ENCODE data around the gene SIGLEC15. TPM values are rescaled to one million over a fixed set of nuclear protein-coding genes. Genes with fewer than 3 reads are reported as not detected.
"Not testable (repeated sequence)": the region's sequence is repeated elsewhere in the genome, so short reads cannot be mapped to it uniquely, and the experiment has no call there.

The SIGLEC15 gene
- total and polyA plus RNA-seq, 2 donors (not counting 1 experiment from before 2014, with no cell fraction given) = 0.19 to 1.5 TPM

GRCh38 chr18:45844938-45845337 lies 19.5 kb downstream of the SIGLEC15 start:
- Histone ChIP-seq H3K27me3 (ENCODE audit: control insufficient read depth, insufficient read depth, low read length) (no peaks in the 10 kb centered on the region), H3K27ac (ENCODE audit: insufficient read depth, low read length) (no peak overlapping the region), H3K79me2 (ENCODE audit: control insufficient read depth, insufficient read depth, low read length) (no peaks in the 10 kb centered on the region), H3K9ac (ENCODE audit: insufficient read depth, low read length) (no peak overlapping the region), H3K4me3 (replicated peaks in 1 of 4; ENCODE audit: control extremely low read depth in 1 of 4, insufficient read depth in 1 of 4, low read depth in 3 of 4, low read length in 4 of 4) (no peak overlapping the region), H3K9me3 (ENCODE audit: control insufficient read depth, insufficient read depth, low read depth, low read length) (no peaks in the 10 kb centered on the region), H3K36me3 (ENCODE audit: control insufficient read depth, insufficient read depth, low read length) (peaks cover 8% of the 10 kb centered on the region), H3K4me2 (ENCODE audit: extremely low read depth, insufficient read depth, low read length) (no peak overlapping the region), H4K20me1 (ENCODE audit: control insufficient read depth, extremely low read depth, insufficient read depth, low read length) (no peaks in the 10 kb centered on the region), H2AFZ (ENCODE audit: low read length) (no peak overlapping the region), H3K4me1 (ENCODE audit: control insufficient read depth, extremely low read depth, insufficient read depth, low read length) (no peaks in the 10 kb centered on the region)
- DNase-seq (ENCODE audit: low read depth in 2 of 2) = no peak
- TF ChIP-seq EZH2 (IDR thresholded peaks at IDR 0.05; ENCODE audit: low read length, missing control alignments) = no peak
- TF ChIP-seq, protein P1, sequence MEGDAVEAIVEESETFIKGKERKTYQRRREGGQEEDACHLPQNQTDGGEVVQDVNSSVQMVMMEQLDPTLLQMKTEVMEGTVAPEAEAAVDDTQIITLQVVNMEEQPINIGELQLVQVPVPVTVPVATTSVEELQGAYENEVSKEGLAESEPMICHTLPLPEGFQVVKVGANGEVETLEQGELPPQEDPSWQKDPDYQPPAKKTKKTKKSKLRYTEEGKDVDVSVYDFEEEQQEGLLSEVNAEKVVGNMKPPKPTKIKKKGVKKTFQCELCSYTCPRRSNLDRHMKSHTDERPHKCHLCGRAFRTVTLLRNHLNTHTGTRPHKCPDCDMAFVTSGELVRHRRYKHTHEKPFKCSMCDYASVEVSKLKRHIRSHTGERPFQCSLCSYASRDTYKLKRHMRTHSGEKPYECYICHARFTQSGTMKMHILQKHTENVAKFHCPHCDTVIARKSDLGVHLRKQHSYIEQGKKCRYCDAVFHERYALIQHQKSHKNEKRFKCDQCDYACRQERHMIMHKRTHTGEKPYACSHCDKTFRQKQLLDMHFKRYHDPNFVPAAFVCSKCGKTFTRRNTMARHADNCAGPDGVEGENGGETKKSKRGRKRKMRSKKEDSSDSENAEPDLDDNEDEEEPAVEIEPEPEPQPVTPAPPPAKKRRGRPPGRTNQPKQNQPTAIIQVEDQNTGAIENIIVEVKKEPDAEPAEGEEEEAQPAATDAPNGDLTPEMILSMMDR (conservative IDR thresholded peaks at IDR 0.05 in 1 of 2, IDR thresholded peaks at IDR 0.05 in 1 of 2; ENCODE audit: low read depth in 1 of 2, low read length in 2 of 2) = no peak

- Histone ChIP-seq H4K20me1 (ENCODE audit: control insufficient read depth, extremely low read depth, insufficient read depth, low read length) (no peaks in the 10 kb centered on the region), H3K27me3 (ENCODE audit: control insufficient read depth, insufficient read depth, low read length) (no peaks in the 10 kb centered on the region), H3K4me1 (ENCODE audit: control insufficient read depth, extremely low read depth, insufficient read depth, low read length) (no peaks in the 10 kb centered on the region), H3K9me3 (ENCODE audit: control insufficient read depth, insufficient read depth, low read depth, low read length) (no peaks in the 10 kb centered on the region), H3K9ac (ENCODE audit: insufficient read depth, low read length) (no peak overlapping the region), H3K4me2 (ENCODE audit: extremely low read depth, insufficient read depth, low read length) (no peak overlapping the region), H3K79me2 (ENCODE audit: control insufficient read depth, insufficient read depth, low read length) (no peaks in the 10 kb centered on the region), H3K36me3 (ENCODE audit: control insufficient read depth, insufficient read depth, low read length) (peaks cover 10% of the 10 kb centered on the region), H2AFZ (ENCODE audit: low read length) (no peak overlapping the region), H3K27ac (ENCODE audit: insufficient read depth, low read length) (no peak overlapping the region), H3K4me3 (replicated peaks in 1 of 4; ENCODE audit: control extremely low read depth in 1 of 4, insufficient read depth in 1 of 4, low read depth in 3 of 4, low read length in 4 of 4) (no peak overlapping the region)
- peak in 1 of 2 donors; percentile 40 for DNase-seq (ENCODE audit: low read depth in 2 of 2)
- no peak for TF ChIP-seq EZH2 (IDR thresholded peaks at IDR 0.05; ENCODE audit: low read length, missing control alignments)
- TF ChIP-seq, protein P1 (conservative IDR thresholded peaks at IDR 0.05 in 1 of 2, IDR thresholded peaks at IDR 0.05 in 1 of 2; ENCODE audit: low read depth in 1 of 2, low read length in 2 of 2) = no peak
These were observed 19.9 kb downstream of the SIGLEC15 start for GRCh38 chr18:45845410-45845809.

DNA sequence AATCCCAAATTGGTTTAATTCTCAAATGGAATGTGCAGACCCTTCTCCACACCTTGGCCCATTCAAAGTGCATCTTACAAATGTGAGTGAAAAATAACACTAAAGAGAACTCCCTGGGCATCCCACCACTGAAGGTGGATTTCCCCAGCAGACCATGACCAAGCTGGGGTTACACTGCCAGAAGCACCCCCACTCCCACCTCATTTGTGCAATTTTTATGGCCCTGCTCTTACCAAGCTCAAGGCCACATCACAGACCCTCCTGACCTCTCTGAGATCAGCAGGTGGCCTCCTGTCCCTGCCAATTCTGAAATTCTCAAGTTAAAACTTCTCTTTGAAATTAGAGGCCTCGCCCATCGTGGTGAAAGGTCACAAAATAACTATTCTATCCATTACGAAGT lies 21.6 kb downstream of the SIGLEC15 start:
- Histone ChIP-seq H3K79me2 (ENCODE audit: control insufficient read depth, insufficient read depth, low read length) (no peaks in the 10 kb centered on the region), H3K4me2 (ENCODE audit: extremely low read depth, insufficient read depth, low read length) (no peak overlapping the region), H3K9me3 (ENCODE audit: control insufficient read depth, insufficient read depth, low read depth, low read length) (no peaks in the 10 kb centered on the region), H4K20me1 (ENCODE audit: control insufficient read depth, extremely low read depth, insufficient read depth, low read length) (no peaks in the 10 kb centered on the region), H3K27me3 (ENCODE audit: control insufficient read depth, insufficient read depth, low read length) (no peaks in the 10 kb centered on the region), H3K4me1 (ENCODE audit: control insufficient read depth, extremely low read depth, insufficient read depth, low read length) (peaks cover 3% of the 10 kb centered on the region), H3K36me3 (ENCODE audit: control insufficient read depth, insufficient read depth, low read length) (peaks cover 13% of the 10 kb centered on the region), H3K4me3 (replicated peaks in 1 of 4; ENCODE audit: control extremely low read depth in 1 of 4, insufficient read depth in 1 of 4, low read depth in 3 of 4, low read length in 4 of 4) (no peak overlapping the region), H2AFZ (ENCODE audit: low read length) (no peak overlapping the region), H3K27ac (ENCODE audit: insufficient read depth, low read length) (no peak overlapping the region), H3K9ac (ENCODE audit: insufficient read depth, low read length) (no peak overlapping the region)
- DNase-seq (ENCODE audit: low read depth in 2 of 2) = no peak
- TF ChIP-seq, protein P1 (conservative IDR thresholded peaks at IDR 0.05 in 1 of 2, IDR thresholded peaks at IDR 0.05 in 1 of 2; ENCODE audit: low read depth in 1 of 2, low read length in 2 of 2) = no peak
- no peak for TF ChIP-seq EZH2 (IDR thresholded peaks at IDR 0.05; ENCODE audit: low read length, missing control alignments)

DNA sequence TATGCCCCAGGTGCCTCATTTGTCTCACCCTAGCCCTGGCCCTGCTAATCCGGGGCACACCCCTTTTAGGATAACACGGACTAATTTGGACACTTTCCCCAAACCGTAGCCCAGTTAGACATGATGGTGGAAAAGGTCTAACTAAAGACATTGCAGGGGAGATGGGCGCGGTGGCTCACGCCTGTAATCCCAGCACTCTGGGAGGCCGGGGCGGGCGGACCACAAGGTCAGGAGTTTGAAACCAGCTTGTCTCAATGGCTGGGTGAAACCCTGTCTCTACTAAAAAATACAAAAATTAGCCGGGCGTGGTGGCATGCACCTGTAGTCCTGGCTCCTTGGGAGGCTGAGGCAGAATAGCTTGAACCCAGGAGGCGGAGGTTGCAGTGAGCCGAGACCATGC lies 23.2 kb downstream of the SIGLEC15 start:
- H3K9ac ChIP-seq (ENCODE audit: insufficient read depth, low read length); H2AFZ ChIP-seq (ENCODE audit: low read length); H3K27ac ChIP-seq (ENCODE audit: insufficient read depth, low read length); DNase-seq (ENCODE audit: low read depth in 2 of 2); H3K4me3 ChIP-seq (replicated peaks in 1 of 4; ENCODE audit: control extremely low read depth in 1 of 4, insufficient read depth in 1 of 4, low read depth in 3 of 4, low read length in 4 of 4); H3K9me3 ChIP-seq (ENCODE audit: control insufficient read depth, insufficient read depth, low read depth, low read length); H3K27me3 ChIP-seq (ENCODE audit: control insufficient read depth, insufficient read depth, low read length); H4K20me1 ChIP-seq (ENCODE audit: control insufficient read depth, extremely low read depth, insufficient read depth, low read length); H3K4me2 ChIP-seq (ENCODE audit: extremely low read depth, insufficient read depth, low read length); H3K79me2 ChIP-seq (ENCODE audit: control insufficient read depth, insufficient read depth, low read length); H3K4me1 ChIP-seq (ENCODE audit: control insufficient read depth, extremely low read depth, insufficient read depth, low read length): not testable (repeated sequence)
- peaks cover 19% of the 10 kb centered on the region for H3K36me3 ChIP-seq (ENCODE audit: control insufficient read depth, insufficient read depth, low read length)
